Measurements from ENCODE around the gene LIAS. TPM values are rescaled to one million over a fixed set of nuclear protein-coding genes. Genes with fewer than 3 reads are reported as not detected.

Gene LIAS
- total and polyA plus RNA-seq, 4 donors = 7.1 to 9.7 (median 9.5) TPM

DNA sequence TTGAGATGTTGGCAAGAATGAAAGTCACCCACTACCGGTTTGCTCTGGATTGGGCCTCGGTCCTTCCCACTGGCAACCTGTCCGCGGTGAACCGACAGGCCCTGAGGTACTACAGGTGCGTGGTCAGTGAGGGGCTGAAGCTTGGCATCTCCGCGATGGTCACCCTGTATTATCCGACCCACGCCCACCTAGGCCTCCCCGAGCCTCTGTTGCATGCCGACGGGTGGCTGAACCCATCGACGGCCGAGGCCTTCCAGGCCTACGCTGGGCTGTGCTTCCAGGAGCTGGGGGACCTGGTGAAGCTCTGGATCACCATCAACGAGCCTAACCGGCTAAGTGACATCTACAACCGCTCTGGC lies 12.4 kb upstream of the LIAS start:
- Histone ChIP-seq H3K4me1 (ENCODE audit: control insufficient read depth in 4 of 4, insufficient read depth in 4 of 4, low read length in 3 of 4) (peaks cover 0 to 19% (median 12%) of the 10 kb centered on the region in 4 donors), H3K27ac (ENCODE audit: low read depth in 1 of 2, low read length in 2 of 2) (no peak overlapping the region), H3K4me3 (ENCODE audit: low read depth in 1 of 3, low read length in 3 of 3) (no peak overlapping the region), H3K9me3 (ENCODE audit: control insufficient read depth in 4 of 4, low read length in 3 of 4) (no peaks in the 10 kb centered on the region), H3K36me3 (ENCODE audit: control insufficient read depth in 4 of 4, insufficient read depth in 3 of 4, low read depth in 1 of 4, low read length in 3 of 4) (peaks cover 6 to 16% (median 15%) of the 10 kb centered on the region in 4 donors), H3K27me3 (ENCODE audit: control insufficient read depth in 4 of 4, insufficient read depth in 4 of 4, low read length in 3 of 4) (no peaks in the 10 kb centered on the region), H3K9ac (ENCODE audit: low read depth in 1 of 2, low read length in 2 of 2) (no peak overlapping the region)
- WGBS = 91% methylated on average over 20 of the region's 20 CpGs
- no peak for DNase-seq (ENCODE audit: low spot score)
- TF ChIP-seq FOXA2 (IDR thresholded peaks at IDR 0.05) = no peak
- TF ChIP-seq YY1 (IDR thresholded peaks at IDR 0.05) = no peak
- TF ChIP-seq, protein P1, sequence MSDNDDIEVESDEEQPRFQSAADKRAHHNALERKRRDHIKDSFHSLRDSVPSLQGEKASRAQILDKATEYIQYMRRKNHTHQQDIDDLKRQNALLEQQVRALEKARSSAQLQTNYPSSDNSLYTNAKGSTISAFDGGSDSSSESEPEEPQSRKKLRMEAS (IDR thresholded peaks at IDR 0.05) = no peak
- TF ChIP-seq, protein P2, sequence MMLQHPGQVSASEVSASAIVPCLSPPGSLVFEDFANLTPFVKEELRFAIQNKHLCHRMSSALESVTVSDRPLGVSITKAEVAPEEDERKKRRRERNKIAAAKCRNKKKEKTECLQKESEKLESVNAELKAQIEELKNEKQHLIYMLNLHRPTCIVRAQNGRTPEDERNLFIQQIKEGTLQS (IDR thresholded peaks at IDR 0.05) = no peak
- TF ChIP-seq, protein P3, sequence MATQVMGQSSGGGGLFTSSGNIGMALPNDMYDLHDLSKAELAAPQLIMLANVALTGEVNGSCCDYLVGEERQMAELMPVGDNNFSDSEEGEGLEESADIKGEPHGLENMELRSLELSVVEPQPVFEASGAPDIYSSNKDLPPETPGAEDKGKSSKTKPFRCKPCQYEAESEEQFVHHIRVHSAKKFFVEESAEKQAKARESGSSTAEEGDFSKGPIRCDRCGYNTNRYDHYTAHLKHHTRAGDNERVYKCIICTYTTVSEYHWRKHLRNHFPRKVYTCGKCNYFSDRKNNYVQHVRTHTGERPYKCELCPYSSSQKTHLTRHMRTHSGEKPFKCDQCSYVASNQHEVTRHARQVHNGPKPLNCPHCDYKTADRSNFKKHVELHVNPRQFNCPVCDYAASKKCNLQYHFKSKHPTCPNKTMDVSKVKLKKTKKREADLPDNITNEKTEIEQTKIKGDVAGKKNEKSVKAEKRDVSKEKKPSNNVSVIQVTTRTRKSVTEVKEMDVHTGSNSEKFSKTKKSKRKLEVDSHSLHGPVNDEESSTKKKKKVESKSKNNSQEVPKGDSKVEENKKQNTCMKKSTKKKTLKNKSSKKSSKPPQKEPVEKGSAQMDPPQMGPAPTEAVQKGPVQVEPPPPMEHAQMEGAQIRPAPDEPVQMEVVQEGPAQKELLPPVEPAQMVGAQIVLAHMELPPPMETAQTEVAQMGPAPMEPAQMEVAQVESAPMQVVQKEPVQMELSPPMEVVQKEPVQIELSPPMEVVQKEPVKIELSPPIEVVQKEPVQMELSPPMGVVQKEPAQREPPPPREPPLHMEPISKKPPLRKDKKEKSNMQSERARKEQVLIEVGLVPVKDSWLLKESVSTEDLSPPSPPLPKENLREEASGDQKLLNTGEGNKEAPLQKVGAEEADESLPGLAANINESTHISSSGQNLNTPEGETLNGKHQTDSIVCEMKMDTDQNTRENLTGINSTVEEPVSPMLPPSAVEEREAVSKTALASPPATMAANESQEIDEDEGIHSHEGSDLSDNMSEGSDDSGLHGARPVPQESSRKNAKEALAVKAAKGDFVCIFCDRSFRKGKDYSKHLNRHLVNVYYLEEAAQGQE (IDR thresholded peaks at IDR 0.05) = no peak

DNA sequence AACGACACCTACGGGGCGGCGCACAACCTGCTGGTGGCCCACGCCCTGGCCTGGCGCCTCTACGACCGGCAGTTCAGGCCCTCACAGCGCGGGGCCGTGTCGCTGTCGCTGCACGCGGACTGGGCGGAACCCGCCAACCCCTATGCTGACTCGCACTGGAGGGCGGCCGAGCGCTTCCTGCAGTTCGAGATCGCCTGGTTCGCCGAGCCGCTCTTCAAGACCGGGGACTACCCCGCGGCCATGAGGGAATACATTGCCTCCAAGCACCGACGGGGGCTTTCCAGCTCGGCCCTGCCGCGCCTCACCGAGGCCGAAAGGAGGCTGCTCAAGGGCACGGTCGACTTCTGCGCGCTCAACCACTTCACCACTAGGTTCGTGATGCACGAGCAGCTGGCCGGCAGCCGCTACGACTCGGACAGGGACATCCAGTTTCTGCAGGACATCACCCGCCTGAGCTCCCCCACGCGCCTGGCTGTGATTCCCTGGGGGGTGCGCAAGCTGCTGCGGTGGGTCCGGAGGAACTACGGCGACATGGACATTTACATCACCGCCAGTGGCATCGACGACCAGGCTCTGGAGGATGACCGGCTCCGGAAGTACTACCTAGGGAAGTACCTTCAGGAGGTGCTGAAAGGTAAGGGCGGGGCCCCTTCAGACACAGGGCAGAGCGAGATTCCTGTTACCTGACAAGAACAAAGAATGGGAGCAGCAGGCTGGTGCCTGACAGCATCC lies 11.8 kb upstream of the LIAS start:
- Histone ChIP-seq H3K9me3 (ENCODE audit: control insufficient read depth in 4 of 4, low read length in 3 of 4) (no peaks in the 10 kb centered on the region), H3K27me3 (ENCODE audit: control insufficient read depth in 4 of 4, insufficient read depth in 4 of 4, low read length in 3 of 4) (no peaks in the 10 kb centered on the region), H3K27ac (ENCODE audit: low read depth in 1 of 2, low read length in 2 of 2) (no peak overlapping the region), H3K4me1 (ENCODE audit: control insufficient read depth in 4 of 4, insufficient read depth in 4 of 4, low read length in 3 of 4) (peaks cover 3 to 22% (median 14%) of the 10 kb centered on the region in 4 donors), H3K36me3 (ENCODE audit: control insufficient read depth in 4 of 4, insufficient read depth in 3 of 4, low read depth in 1 of 4, low read length in 3 of 4) (peaks cover 10 to 21% (median 19%) of the 10 kb centered on the region in 4 donors), H3K9ac (ENCODE audit: low read depth in 1 of 2, low read length in 2 of 2) (no peak overlapping the region), H3K4me3 (ENCODE audit: low read depth in 1 of 3, low read length in 3 of 3) (peak overlapping the region in 1 of 3 donors; percentile 26)
- TF ChIP-seq SP1 (IDR thresholded peaks at IDR 0.05) = no peak
- no peak for TF ChIP-seq HNF4G (IDR thresholded peaks at IDR 0.05)
- TF ChIP-seq, protein P1 (IDR thresholded peaks at IDR 0.05) = no peak
- peak in 1 of 2 donors; percentile 21 for TF ChIP-seq RAD21 (IDR thresholded peaks at IDR 0.05)
- DNase-seq (ENCODE audit: low spot score) = peak; percentile 45
- 61% methylated on average over 61 of the region's 61 CpGs for WGBS

DNA sequence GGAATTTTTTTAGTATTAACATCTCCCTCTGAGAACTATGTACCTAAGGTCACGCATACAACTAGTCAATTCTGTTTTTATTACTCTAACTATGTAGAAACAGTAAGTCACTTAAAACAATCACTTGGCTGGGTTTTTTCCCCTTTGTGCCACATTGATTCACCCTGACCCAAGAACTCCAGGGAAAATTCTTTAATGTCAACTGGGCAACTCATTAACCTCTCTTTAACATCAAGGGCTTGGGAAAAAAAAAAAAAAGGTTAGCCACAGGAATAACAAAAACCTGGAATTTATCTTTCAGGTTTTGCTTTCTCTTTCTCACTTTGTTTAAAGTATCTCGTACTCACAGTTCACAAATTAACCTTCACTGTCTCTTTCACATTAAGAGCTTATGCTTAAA lies 8.2 kb upstream of the LIAS start:
- Histone ChIP-seq H3K4me1 (ENCODE audit: control insufficient read depth in 4 of 4, insufficient read depth in 4 of 4, low read length in 3 of 4) (peaks cover 10 to 22% (median 16%) of the 10 kb centered on the region in 4 donors), H3K4me3 (ENCODE audit: low read depth in 1 of 3, low read length in 3 of 3) (no peak overlapping the region), H3K36me3 (ENCODE audit: control insufficient read depth in 4 of 4, insufficient read depth in 3 of 4, low read depth in 1 of 4, low read length in 3 of 4) (peaks cover 21 to 56% (median 47%) of the 10 kb centered on the region in 4 donors), H3K27ac (ENCODE audit: low read depth in 1 of 2, low read length in 2 of 2) (peak overlapping the region; percentile 68 to 78), H3K9ac (ENCODE audit: low read depth in 1 of 2, low read length in 2 of 2) (peak overlapping the region; percentile 27 to 76), H3K27me3 (ENCODE audit: control insufficient read depth in 4 of 4, insufficient read depth in 4 of 4, low read length in 3 of 4) (no peaks in the 10 kb centered on the region), H3K9me3 (ENCODE audit: control insufficient read depth in 4 of 4, low read length in 3 of 4) (no peaks in the 10 kb centered on the region)
- no peak for DNase-seq (ENCODE audit: low spot score)
- no peak for TF ChIP-seq NR2F2 (IDR thresholded peaks at IDR 0.05)
- TF ChIP-seq GABPA (IDR thresholded peaks at IDR 0.05 in 1 of 2, conservative IDR thresholded peaks at IDR 0.05 in 1 of 2) = no peak
- TF ChIP-seq YY1 (IDR thresholded peaks at IDR 0.05) = no peak
- TF ChIP-seq EGR1 (IDR thresholded peaks at IDR 0.05; ENCODE audit: low read depth in 2 of 2) = no peak
- TF ChIP-seq HNF4A (conservative IDR thresholded peaks at IDR 0.05) = peak; percentile 12 to 33
- no peak for TF ChIP-seq FOXA2 (IDR thresholded peaks at IDR 0.05)
- TF ChIP-seq, protein P3 (IDR thresholded peaks at IDR 0.05) = no peak
- TF ChIP-seq RAD21 (IDR thresholded peaks at IDR 0.05) = peak in 1 of 2 donors; percentile 11
- TF ChIP-seq SP1 (IDR thresholded peaks at IDR 0.05) = no peak
- peak; percentile 46 to 47 for TF ChIP-seq RXRA (IDR thresholded peaks at IDR 0.05)
- TF ChIP-seq, protein P1 (IDR thresholded peaks at IDR 0.05) = no peak
- WGBS = 20% methylated on average over 2 of the region's 2 CpGs
